K562 (cell line): Measurements from ENCODE around the gene JAG2. TPM values are rescaled to one million over a fixed set of nuclear protein-coding genes. Genes with fewer than 3 reads are reported as not detected.

Experiments
- ATAC-seq: fragments of 200-7000 bp; cut with Tn5 transposase; 3 replicates; pipeline ENCODE4 v1.9.1; 2020; ENCODE audit warnings: moderate library complexity
- BruUV-seq: library from RNA; stranded (reverse); fragments of 400-500 nt; replicated peaks from 2 replicates; lab custom pipeline; 2021; lab: Mats Ljungman, UMichigan
- CTCF ChIA-PET: fragments of 300-600 bp; formaldehyde crosslinking; extraction: SDS; loops from one replicate; lab custom pipeline; 2021; ENCODE audit warnings: low intra/inter-chr PET ratio; lab: Yijun Ruan, JAX
- POLR2A ChIA-PET: fragments of 300-600, 350-650 bp; sonication (Branson Sonifier 250); formaldehyde crosslinking; extraction: SDS; loops from one replicate; lab custom pipeline; 2021; ENCODE audit warnings: antibody characterized with exemption, inconsistent platforms; lab: Yijun Ruan, JAX
- DNase-seq, 4 experiments: peaks; one replicate each; pipeline versions ENCODE4 v3.0.0 to v3.0.0-alpha.2; 2011 to 2018; ENCODE audit warnings: low spot score in 3 of 4, mixed read lengths in 3 of 4; ENCODE audit errors: extremely low read depth in 1 of 4
- FAIRE-seq: peaks from 2 replicates; lab custom pipeline; 2011; peaks lifted over from hg19 to GRCh38; lab: Jason Lieb, UNC
- H2AFZ ChIP-seq: 2 replicates; pipeline ENCODE4 v1.6.0; 2011; ENCODE audit warnings: low read depth, low read length, control low read depth, inconsistent platforms
- H3K27ac ChIP-seq: fragments of 200-600 bp; 3 replicates; pipeline ENCODE4 v1.8.0; 2011; ENCODE audit warnings: low read depth, mild to moderate bottlenecking, control low read depth, inconsistent platforms, low read length, moderate library complexity, mixed read lengths; ENCODE audit errors: extremely low read depth
- H3K27me3 ChIP-seq, 2 experiments: fragments of 300-600 bp in 1 of 2; 2 replicates in 1 of 2; 3 replicates in 1 of 2; pipeline versions ENCODE4 v1.6.0 to v1.8.0; 2011; ENCODE audit warnings: inconsistent platforms in 2 of 2, low read length in 2 of 2, mild to moderate bottlenecking in 1 of 2, mixed read lengths in 1 of 2, moderate library complexity in 1 of 2; ENCODE audit not compliant: control insufficient read depth in 2 of 2, insufficient read depth in 2 of 2
- H3K36me3 ChIP-seq: fragments of 300-600 bp; 3 replicates; pipeline ENCODE4 v1.8.0; 2011; ENCODE audit warnings: mild to moderate bottlenecking, low read length, inconsistent platforms; ENCODE audit not compliant: control insufficient read depth, insufficient read depth
- H3K4me1 ChIP-seq, 2 experiments: fragments of 200-600 bp in 1 of 2; replicated peaks in 1 of 2; 2 replicates in 1 of 2; 3 replicates in 1 of 2; pipeline versions ENCODE4 v1.5.1 to v1.8.0; 2011; ENCODE audit warnings: inconsistent platforms in 2 of 2, low read length in 2 of 2, mild to moderate bottlenecking in 1 of 2, mixed read lengths in 1 of 2, moderate library complexity in 1 of 2; ENCODE audit not compliant: control insufficient read depth in 2 of 2, insufficient read depth in 2 of 2
- H3K4me2 ChIP-seq: 2 replicates; pipeline ENCODE4 v1.6.1; 2011; ENCODE audit warnings: low read length, control low read depth, inconsistent platforms, mixed read lengths; ENCODE audit not compliant: insufficient read depth
- H3K4me3 ChIP-seq: fragments of 200-600 bp; sonication (generic), shearing (Covaris generic); 2 replicates; pipeline ENCODE4 v1.5.1; 2016; ENCODE audit warnings: control low read depth, inconsistent platforms
- H3K79me2 ChIP-seq: fragments of 200-600 bp; 3 replicates; pipeline ENCODE4 v1.8.0; 2011; ENCODE audit warnings: low read length, inconsistent platforms; ENCODE audit not compliant: control insufficient read depth, insufficient read depth
- H3K9ac ChIP-seq, 2 experiments: 2 replicates each; pipeline versions ENCODE4 v1.6.0 to v1.6.1; 2011; ENCODE audit warnings: low read depth in 2 of 2, low read length in 2 of 2, control low read depth in 1 of 2, inconsistent platforms in 1 of 2, mild to moderate bottlenecking in 1 of 2, mixed read lengths in 1 of 2; ENCODE audit not compliant: insufficient read depth in 1 of 2
- H3K9me1 ChIP-seq: one replicate; pipeline ENCODE4 v1.6.0; 2011; ENCODE audit warnings: inconsistent platforms, mild to moderate bottlenecking, low read length, moderate library complexity; ENCODE audit not compliant: control insufficient read depth, insufficient read depth
- H3K9me3 ChIP-seq: replicated peaks from 2 replicates; pipeline ENCODE4 v1.5.1; 2011; ENCODE audit warnings: low read depth, low read length, inconsistent platforms; ENCODE audit not compliant: control insufficient read depth, insufficient read depth
- H4K20me1 ChIP-seq: replicated peaks from 2 replicates; pipeline ENCODE4 v1.6.1; 2011; ENCODE audit warnings: low read length, inconsistent platforms, mixed read lengths; ENCODE audit not compliant: control insufficient read depth, insufficient read depth
- ETV5 ChIP-seq: sonication (generic); formaldehyde crosslinking; IDR thresholded peaks from 2 replicates; pipeline ENCODE4 v1.4.0; 2020; ENCODE audit warnings: low read depth, mild to moderate bottlenecking, missing genetic modification reagents
- FOXA3 ChIP-seq, 2 experiments: fragments of 450-650 bp in 1 of 2; sonication (generic) in 1 of 2; formaldehyde crosslinking; IDR thresholded peaks in 1 of 2; conservative IDR thresholded peaks in 1 of 2; 2 replicates each; pipeline versions ENCODE4 v1.4.0 to v1.8.0; 2020 to 2022; ENCODE audit warnings: mild to moderate bottlenecking in 2 of 2, missing genetic modification reagents in 1 of 2
- GTF2A2 ChIP-seq: IDR thresholded peaks from 2 replicates; pipeline ENCODE4 v1.6.1; 2016; ENCODE audit warnings: mild to moderate bottlenecking, missing genetic modification characterization, missing compliant biosample characterization
- KHSRP ChIP-seq: fragments of 450-650 bp; IDR thresholded peaks from 2 replicates; pipeline ENCODE4 v1.6.1; 2017
- MEF2D ChIP-seq: conservative IDR thresholded peaks from 2 replicates; pipeline ENCODE4 v1.6.1; 2016; ENCODE audit warnings: low read depth, missing genetic modification characterization, missing compliant biosample characterization
- NBN ChIP-seq: fragments of 450-650 bp; IDR thresholded peaks from 2 replicates; pipeline ENCODE4 v1.6.1; 2016; ENCODE audit warnings: low read depth, mild to moderate bottlenecking
- PBX2 ChIP-seq, 2 experiments: IDR thresholded peaks in 1 of 2; conservative IDR thresholded peaks in 1 of 2; 2 replicates each; pipeline ENCODE4 v1.6.1; 2016; ENCODE audit warnings: low read depth in 2 of 2, mild to moderate bottlenecking in 1 of 2, missing compliant biosample characterization in 1 of 2, missing genetic modification characterization in 1 of 2, moderate library complexity in 1 of 2
- TRIM25 ChIP-seq: fragments of 450-650 bp; IDR thresholded peaks from 2 replicates; pipeline ENCODE4 v1.7.0; 2016; ENCODE audit warnings: borderline replicate concordance
- USF2 ChIP-seq: sonication (generic); formaldehyde crosslinking; IDR thresholded peaks from 2 replicates; pipeline ENCODE4 v1.5.0; 2020; ENCODE audit warnings: missing genetic modification reagents
- ZNF134 ChIP-seq: fragments of 250-450 bp; sonication (Bioruptor Pico); conservative IDR thresholded peaks from 2 replicates; pipeline ENCODE4 v1.4.0; 2020
- ZNF655 ChIP-seq: fragments of 250-450 bp; sonication (Bioruptor Pico); IDR thresholded peaks from 2 replicates; pipeline ENCODE4 v1.5.0; 2021
- WGBS: fragments of 100-300 bp; shearing (Covaris generic); methylation state at CpG from one replicate; pipeline ENCODE4 v1.1.6; 2016; ENCODE audit warnings: low coverage, mixed read lengths; ENCODE audit not compliant: insufficient coverage; ENCODE audit errors: missing lambda C conversion rate; 5-methylcytosine and 5-hydroxymethylcytosine counted together
- in situ Hi-C: fragments of 300-500 bp; cut with MboI; formaldehyde crosslinking; loops from 4 replicates; pipeline ENCODE4 v1.15.0; 2018; ENCODE audit warnings: inconsistent platforms, mixed read lengths
- intact Hi-C: fragments of 100-400 bp; cut with micrococcal nuclease; formaldehyde crosslinking; loops from 2 replicates; pipeline ENCODE4 v1.14.2; 2022
- polyA plus RNA-seq, 8 experiments: library from polyadenylated mRNA; depleted of rRNA in 4 of 8; stranded (reverse) in 5 of 8; unstranded in 3 of 8; fragments of >200 nt; fragmentation: Nextera tagmentation in 2 of 8; fragmentation: Illumina TruSeq in 1 of 8; extraction: Ambion mirVana in 2 of 8; extraction: Trizol in 1 of 8; gene quantifications; 2 replicates each; pipeline versions ENCODE4 v1.2.1 to v1.2.3, GENCODE V29; 2011 to 2014; ENCODE audit warnings: inconsistent platforms in 1 of 8, missing spikeins in 1 of 8
- total RNA-seq, 7 experiments: library from RNA; depleted of rRNA in 6 of 7; stranded (reverse); fragments of >200 nt in 6 of 7; fragmentation: Illumina TruSeq in 2 of 7; extraction: Trizol in 2 of 7; gene quantifications; 2 replicates each; pipeline versions ENCODE4 v1.2.1 to v1.2.3, GENCODE V29; 2011 to 2021; ENCODE audit warnings: low replicate concordance in 1 of 7

The JAG2 gene
- total and polyA plus RNA-seq, 9 of the 15 experiments (the other 6 are each of a cell fraction or from before 2014, with no cell fraction given): 0.25 to 48.4 (median 8.6) TPM

- TF ChIP-seq PBX2 (CRISPR knock-in tag; IDR thresholded peaks at IDR 0.05; ENCODE audit: low read depth) (peak; percentile 55), PBX2 (tag; conservative IDR thresholded peaks at IDR 0.05; ENCODE audit: low read depth) (no peak)
These were observed at the start of gene JAG2 (continued) for GRCh38 chr14:105168496-105168978.

- Histone ChIP-seq H3K4me1 (peaks cover 0 to 9% of the 10 kb centered on the region in 2 experiments; a peak in 2 of 5 replicates), H3K27me3 (no peaks in the 10 kb centered on the region), H3K27ac (no peak overlapping the region), H2AFZ (no peak overlapping the region), H3K9ac (no peak overlapping the region), H3K79me2 (no peaks in the 10 kb centered on the region), H3K36me3 (peaks cover 26% of the 10 kb centered on the region; the same call in 1 of the 3 replicates), H3K9me3 (no peaks in the 10 kb centered on the region), H4K20me1 (no peaks in the 10 kb centered on the region), H3K4me3 (no peak overlapping the region), H3K9me1 (no peaks in the 10 kb centered on the region), H3K4me2 (no peak overlapping the region)
- in situ Hi-C loops: no loop called here
- ChIA-PET CTCF (no interaction called here), POLR2A (no interaction called here)
- ATAC-seq (no peak), DNase-seq (no peak), FAIRE-seq (no peak)
- BruUV-seq: no TSS peak
- intact Hi-C loops: no loop called here
- WGBS: 96% methylated on average over 8 of the region's 11 CpGs
- TF ChIP-seq NBN (no peak), FOXA3 (CRISPR knock-in tag; conservative IDR thresholded peaks at IDR 0.05 in 1 of 2, IDR thresholded peaks at IDR 0.05 in 1 of 2) (no peak), KHSRP (no peak), MEF2D (tag) (no peak), ZNF134 (CRISPR knock-in tag) (no peak), ETV5 (CRISPR knock-in tag) (no peak), TRIM25 (no peak), ZNF655 (CRISPR knock-in tag) (no peak), GTF2A2 (tag) (no peak), USF2 (CRISPR knock-in tag) (no peak)
These were observed 49.2 kb upstream of the JAG2 start for GRCh38 chr14:105217774-105218173.
